Measurements from ENCODE around the gene FGF1. TPM values are rescaled to one million over a fixed set of nuclear protein-coding genes. Genes with fewer than 3 reads are reported as not detected.
A peak's percentile ranks its signal among the peaks of the same experiment; 100 is the strongest.

The FGF1 gene
- total and polyA plus RNA-seq, 5 donors = 23.1 to 39.2 (median 28.7) TPM

- DNase-seq = no peak
- Histone ChIP-seq H3K27ac (ENCODE audit: low read length) (no peak overlapping the region), H3K9me3 (ENCODE audit: control insufficient read depth, low read length) (no peaks in the 10 kb centered on the region), H3K4me3 (ENCODE audit: low read length) (no peak overlapping the region), H3K27me3 (ENCODE audit: control insufficient read depth, insufficient read depth) (no peaks in the 10 kb centered on the region), H3K4me1 (ENCODE audit: control insufficient read depth, insufficient read depth, low read length) (peaks cover 25% of the 10 kb centered on the region)
- WGBS = 77% methylated on average over 5 of the region's 5 CpGs
- intact Hi-C loops (cut with DNase I) = no loop called here
- ATAC-seq = no peak
Observed at GRCh38 chr5:142683881-142684505, 1.9 kb downstream of the FGF1 start.

GRCh38 chr5:142683116-142683515 lies 2.8 kb downstream of the FGF1 start:
- Histone ChIP-seq H3K9me3 (ENCODE audit: control insufficient read depth, low read length) (no peaks in the 10 kb centered on the region), H3K4me1 (ENCODE audit: control insufficient read depth, insufficient read depth, low read length) (peaks cover 25% of the 10 kb centered on the region), H3K4me3 (ENCODE audit: low read length) (no peak overlapping the region), H3K27ac (ENCODE audit: low read length) (no peak overlapping the region), H3K27me3 (ENCODE audit: control insufficient read depth, insufficient read depth) (no peaks in the 10 kb centered on the region)
- intact Hi-C loops (cut with DNase I) = no loop called here
- no peak for DNase-seq
- no peak for ATAC-seq
- WGBS = 95% methylated on average over 3 of the region's 3 CpGs

GRCh38 chr5:142680605-142681259 lies 5.2 kb downstream of the FGF1 start:
- Histone ChIP-seq H3K4me3 (ENCODE audit: low read length) (no peak overlapping the region), H3K27ac (ENCODE audit: low read length) (no peak overlapping the region), H3K4me1 (ENCODE audit: control insufficient read depth, insufficient read depth, low read length) (peaks cover 14% of the 10 kb centered on the region), H3K27me3 (ENCODE audit: control insufficient read depth, insufficient read depth) (no peaks in the 10 kb centered on the region), H3K9me3 (ENCODE audit: control insufficient read depth, low read length) (no peaks in the 10 kb centered on the region)
- ATAC-seq = no peak
- 77% methylated on average over 5 of the region's 5 CpGs for WGBS
- no peak for DNase-seq
- intact Hi-C loops (cut with DNase I) = no loop called here

- Histone ChIP-seq H3K4me3 (ENCODE audit: low read length) (no peak overlapping the region), H3K27me3 (ENCODE audit: control insufficient read depth, insufficient read depth) (no peaks in the 10 kb centered on the region), H3K9me3 (ENCODE audit: control insufficient read depth, low read length) (no peaks in the 10 kb centered on the region), H3K27ac (ENCODE audit: low read length) (no peak overlapping the region), H3K4me1 (ENCODE audit: control insufficient read depth, insufficient read depth, low read length) (peaks cover 13% of the 10 kb centered on the region)
- DNase-seq (no peak), ATAC-seq (no peak)
- WGBS = 98% methylated on average over 2 of the region's 2 CpGs
- intact Hi-C loops (cut with DNase I) = no loop called here
Observed at GRCh38 chr5:142679744-142680143, 6.1 kb downstream of the FGF1 start.

- DNase-seq (no peak), ATAC-seq (no peak)
- Histone ChIP-seq H3K4me1 (ENCODE audit: control insufficient read depth, insufficient read depth, low read length) (peaks cover 19% of the 10 kb centered on the region), H3K9me3 (ENCODE audit: control insufficient read depth, low read length) (no peaks in the 10 kb centered on the region), H3K4me3 (ENCODE audit: low read length) (no peak overlapping the region), H3K27ac (ENCODE audit: low read length) (no peak overlapping the region), H3K27me3 (ENCODE audit: control insufficient read depth, insufficient read depth) (no peaks in the 10 kb centered on the region)
- intact Hi-C loops (cut with DNase I) = no loop called here
- 86% methylated on average over 4 of the region's 4 CpGs for WGBS
Observed at GRCh38 chr5:142678529-142678928, 7.4 kb downstream of the FGF1 start.

- no peak for DNase-seq
Observed at GRCh38 chr5:142677198-142677597, 8.7 kb downstream of the FGF1 start.

GRCh38 chr5:142676318-142676717 lies 9.6 kb downstream of the FGF1 start:
- Histone ChIP-seq H3K27ac (ENCODE audit: low read length) (no peak overlapping the region), H3K27me3 (ENCODE audit: control insufficient read depth, insufficient read depth) (no peaks in the 10 kb centered on the region), H3K4me3 (ENCODE audit: low read length) (no peak overlapping the region), H3K9me3 (ENCODE audit: control insufficient read depth, low read length) (no peaks in the 10 kb centered on the region), H3K4me1 (ENCODE audit: control insufficient read depth, insufficient read depth, low read length) (peaks cover 19% of the 10 kb centered on the region)
- no peak for ATAC-seq
- intact Hi-C loops (cut with DNase I) = no loop called here
- 64% methylated on average over 4 of the region's 4 CpGs for WGBS
- DNase-seq = no peak

More at GRCh38 chr5:142677198-142677597, 8.7 kb downstream of the FGF1 start:
- Histone ChIP-seq H3K9me3 (ENCODE audit: control insufficient read depth, low read length) (no peaks in the 10 kb centered on the region), H3K27ac (ENCODE audit: low read length) (no peak overlapping the region), H3K27me3 (ENCODE audit: control insufficient read depth, insufficient read depth) (no peaks in the 10 kb centered on the region), H3K4me1 (ENCODE audit: control insufficient read depth, insufficient read depth, low read length) (peaks cover 19% of the 10 kb centered on the region), H3K4me3 (ENCODE audit: low read length) (no peak overlapping the region)
- ATAC-seq = no peak
- 96% methylated on average over 2 of the region's 2 CpGs for WGBS
- intact Hi-C loops (cut with DNase I) = no loop called here

GRCh38 chr5:142674531-142675469 lies 11.1 kb downstream of the FGF1 start:
- intact Hi-C loops (cut with DNase I) = no loop called here
- ATAC-seq = peak; percentile 78 to 93
- H3K4me1 ChIP-seq (ENCODE audit: control insufficient read depth, insufficient read depth, low read length) = peaks cover 19% of the 10 kb centered on the region
- H3K9me3 ChIP-seq (ENCODE audit: control insufficient read depth, low read length) = no peaks in the 10 kb centered on the region
- peak; percentile 56 to 69 (median 58) for DNase-seq
- no peaks in the 10 kb centered on the region for H3K27me3 ChIP-seq (ENCODE audit: control insufficient read depth, insufficient read depth)
- H3K4me3 ChIP-seq (ENCODE audit: low read length) = no peak overlapping the region
- H3K27ac ChIP-seq (ENCODE audit: low read length) = peak overlapping the region; percentile 88
- 48% methylated on average over 22 of the region's 22 CpGs for WGBS

- DNase-seq (no peak), ATAC-seq (no peak)
- peaks cover 19% of the 10 kb centered on the region for H3K4me1 ChIP-seq (ENCODE audit: control insufficient read depth, insufficient read depth, low read length)
- H3K27ac ChIP-seq (ENCODE audit: low read length) = no peak overlapping the region
- intact Hi-C loops (cut with DNase I) = no loop called here
- no peaks in the 10 kb centered on the region for H3K9me3 ChIP-seq (ENCODE audit: control insufficient read depth, low read length)
- H3K27me3 ChIP-seq (ENCODE audit: control insufficient read depth, insufficient read depth) = no peaks in the 10 kb centered on the region
- H3K4me3 ChIP-seq (ENCODE audit: low read length) = no peak overlapping the region
- 94% methylated on average over 1 of the region's 1 CpG for WGBS
Observed at GRCh38 chr5:142671801-142672200, 14.1 kb downstream of the FGF1 start.

GRCh38 chr5:142671266-142671665 lies 14.6 kb downstream of the FGF1 start:
- DNase-seq (no peak), ATAC-seq (no peak)
- Histone ChIP-seq H3K9me3 (ENCODE audit: control insufficient read depth, low read length) (no peaks in the 10 kb centered on the region), H3K4me1 (ENCODE audit: control insufficient read depth, insufficient read depth, low read length) (peaks cover 19% of the 10 kb centered on the region), H3K27ac (ENCODE audit: low read length) (no peak overlapping the region), H3K4me3 (ENCODE audit: low read length) (no peak overlapping the region), H3K27me3 (ENCODE audit: control insufficient read depth, insufficient read depth) (no peaks in the 10 kb centered on the region)
- WGBS = 71% methylated on average over 3 of the region's 3 CpGs
- intact Hi-C loops (cut with DNase I) = no loop called here

- no peaks in the 10 kb centered on the region for H3K9me3 ChIP-seq (ENCODE audit: control insufficient read depth, low read length)
- DNase-seq (no peak), ATAC-seq (no peak)
- no peak overlapping the region for H3K4me3 ChIP-seq (ENCODE audit: low read length)
- peaks cover 19% of the 10 kb centered on the region for H3K4me1 ChIP-seq (ENCODE audit: control insufficient read depth, insufficient read depth, low read length)
- WGBS = 80% methylated on average over 2 of the region's 2 CpGs
- no peak overlapping the region for H3K27ac ChIP-seq (ENCODE audit: low read length)
- H3K27me3 ChIP-seq (ENCODE audit: control insufficient read depth, insufficient read depth) = no peaks in the 10 kb centered on the region
- intact Hi-C loops (cut with DNase I) = no loop called here
Observed at GRCh38 chr5:142670804-142671203, 15.1 kb downstream of the FGF1 start.

Measured in right cardiac atrium (tissue), 5 donors.